DND-41 (cell line): Measurements from ENCODE around the gene MYO1H.

Experiments
- ATAC-seq: fragments of 200-7000 bp; cut with Tn5 transposase; 3 replicates; pipeline ENCODE4 v1.9.1; 2021; ENCODE audit warnings: low read depth; ENCODE audit not compliant: insufficient read depth
- DNase-seq: peaks from one replicate; pipeline ENCODE4 v3.0.0-alpha.2; 2020
- H2AFZ ChIP-seq: 2 replicates; pipeline ENCODE4 v1.6.0; 2012; ENCODE audit warnings: low read depth, low read length
- H3K27ac ChIP-seq: 2 replicates; pipeline ENCODE4 v1.5.1; 2012; ENCODE audit warnings: low read length, inconsistent platforms
- H3K27me3 ChIP-seq: fragments of 200-600 bp; sonication (generic); 2 replicates; pipeline ENCODE4 v1.6.0; 2012; ENCODE audit warnings: low read length, mild to moderate bottlenecking, inconsistent platforms; ENCODE audit not compliant: insufficient read depth, poor library complexity
- H3K36me3 ChIP-seq: 2 replicates; pipeline ENCODE4 v1.5.1; 2012; ENCODE audit warnings: low read length, inconsistent platforms; ENCODE audit not compliant: insufficient read depth
- H3K4me1 ChIP-seq: 2 replicates; pipeline ENCODE4 v1.5.1; 2012; ENCODE audit warnings: mild to moderate bottlenecking, low read length; ENCODE audit not compliant: insufficient read depth
- H3K4me2 ChIP-seq: 2 replicates; pipeline ENCODE4 v1.6.0; 2012; ENCODE audit warnings: mild to moderate bottlenecking, moderate library complexity, low read length, inconsistent platforms; ENCODE audit not compliant: insufficient read depth
- H3K4me3 ChIP-seq, 2 experiments: fragments of 200-600 bp in 1 of 2; shearing (Covaris generic) in 1 of 2; 2 replicates each; pipeline ENCODE4 v1.5.1; 2012 to 2016; ENCODE audit warnings: inconsistent platforms in 2 of 2, low read length in 2 of 2, mild to moderate bottlenecking in 2 of 2, low read depth in 1 of 2, moderate library complexity in 1 of 2
- H3K79me2 ChIP-seq: 2 replicates; pipeline ENCODE4 v1.6.0; 2012; ENCODE audit warnings: low read length, inconsistent platforms; ENCODE audit not compliant: insufficient read depth
- H3K9ac ChIP-seq: 2 replicates; pipeline ENCODE4 v1.6.0; 2012; ENCODE audit warnings: low read depth, mild to moderate bottlenecking, inconsistent platforms, low read length, moderate library complexity
- H3K9me3 ChIP-seq: 2 replicates; pipeline ENCODE4 v1.5.1; 2012; ENCODE audit warnings: low read length, moderate library complexity, mild to moderate bottlenecking, inconsistent platforms; ENCODE audit not compliant: insufficient read depth, severe bottlenecking
- H4K20me1 ChIP-seq: 2 replicates; pipeline ENCODE4 v1.6.0; 2012; ENCODE audit warnings: low read length; ENCODE audit not compliant: insufficient read depth
- EZH2 ChIP-seq: IDR thresholded peaks from 3 replicates; pipeline ENCODE4 v1.6.1; 2012; ENCODE audit warnings: borderline replicate concordance, low read depth, mild to moderate bottlenecking, moderate library complexity, low read length, inconsistent platforms; ENCODE audit not compliant: severe bottlenecking
- TF ChIP-seq, protein P1 (sequence below): IDR thresholded peaks from 2 replicates; pipeline ENCODE4 v1.5.1; 2012; ENCODE audit warnings: borderline replicate concordance, low read length, moderate library complexity, mild to moderate bottlenecking; ENCODE audit not compliant: poor library complexity, severe bottlenecking; ENCODE audit errors: extremely low read depth

Gene MYO1H

DNA sequence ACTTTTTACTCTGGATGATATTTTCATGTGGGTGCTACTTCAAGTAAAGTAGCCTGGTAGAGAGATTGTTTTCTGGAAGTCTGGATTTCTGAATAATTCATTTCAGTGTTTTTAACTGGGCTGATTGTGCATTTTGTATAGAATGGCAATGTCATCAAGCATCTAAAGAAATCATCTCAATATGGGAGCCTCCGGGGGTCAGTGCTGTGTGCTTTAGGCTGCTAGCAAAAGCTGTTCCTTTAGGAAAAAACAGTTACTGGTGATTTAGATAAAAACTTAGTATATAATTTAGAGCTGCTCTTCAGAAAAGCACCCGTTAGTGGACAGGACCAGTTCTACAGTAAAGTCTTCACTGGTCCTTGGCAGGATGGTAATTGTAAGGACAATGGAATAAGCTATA, 134.8 kb downstream of the MYO1H start:
- Histone ChIP-seq H3K4me2 (no peak overlapping the region), H3K9me3 (no peaks in the 10 kb centered on the region), H4K20me1 (no peaks in the 10 kb centered on the region), H3K36me3 (peaks cover 51% of the 10 kb centered on the region), H3K4me3 (no peak overlapping the region), H3K27me3 (no peaks in the 10 kb centered on the region), H3K27ac (no peak overlapping the region), H3K79me2 (peaks cover 32% of the 10 kb centered on the region), H3K4me1 (peaks cover 22% of the 10 kb centered on the region), H2AFZ (no peak overlapping the region), H3K9ac (no peak overlapping the region)
- DNase-seq (no peak), ATAC-seq (no peak)
- no peak for TF ChIP-seq EZH2
- TF ChIP-seq, protein P1, sequence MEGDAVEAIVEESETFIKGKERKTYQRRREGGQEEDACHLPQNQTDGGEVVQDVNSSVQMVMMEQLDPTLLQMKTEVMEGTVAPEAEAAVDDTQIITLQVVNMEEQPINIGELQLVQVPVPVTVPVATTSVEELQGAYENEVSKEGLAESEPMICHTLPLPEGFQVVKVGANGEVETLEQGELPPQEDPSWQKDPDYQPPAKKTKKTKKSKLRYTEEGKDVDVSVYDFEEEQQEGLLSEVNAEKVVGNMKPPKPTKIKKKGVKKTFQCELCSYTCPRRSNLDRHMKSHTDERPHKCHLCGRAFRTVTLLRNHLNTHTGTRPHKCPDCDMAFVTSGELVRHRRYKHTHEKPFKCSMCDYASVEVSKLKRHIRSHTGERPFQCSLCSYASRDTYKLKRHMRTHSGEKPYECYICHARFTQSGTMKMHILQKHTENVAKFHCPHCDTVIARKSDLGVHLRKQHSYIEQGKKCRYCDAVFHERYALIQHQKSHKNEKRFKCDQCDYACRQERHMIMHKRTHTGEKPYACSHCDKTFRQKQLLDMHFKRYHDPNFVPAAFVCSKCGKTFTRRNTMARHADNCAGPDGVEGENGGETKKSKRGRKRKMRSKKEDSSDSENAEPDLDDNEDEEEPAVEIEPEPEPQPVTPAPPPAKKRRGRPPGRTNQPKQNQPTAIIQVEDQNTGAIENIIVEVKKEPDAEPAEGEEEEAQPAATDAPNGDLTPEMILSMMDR, result no peak

DNA sequence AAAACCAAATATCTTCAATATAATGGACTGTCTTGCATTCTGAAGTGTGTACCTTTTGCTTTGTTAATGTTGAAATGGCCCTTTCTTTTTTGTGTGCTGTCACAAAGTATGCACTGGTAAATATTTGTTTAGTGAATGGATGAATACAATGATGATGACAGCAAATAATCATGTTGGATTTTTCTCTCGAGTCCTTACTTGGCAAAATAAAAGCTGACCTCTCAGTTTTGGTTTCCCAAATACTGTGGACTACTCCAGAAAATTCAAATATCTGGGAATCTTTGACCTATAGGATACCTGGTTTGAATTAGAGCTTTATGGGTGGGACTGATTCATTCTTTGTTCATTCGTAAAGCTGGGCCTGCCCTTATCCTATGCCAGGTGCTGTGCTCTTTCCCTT, 135.2 kb downstream of the MYO1H start:
- H3K4me2 ChIP-seq, result no peak overlapping the region
- ATAC-seq, result no peak
- H3K9ac ChIP-seq, result no peak overlapping the region
- no peaks in the 10 kb centered on the region for H4K20me1 ChIP-seq
- no peak overlapping the region for H2AFZ ChIP-seq
- TF ChIP-seq, protein P1, result no peak
- TF ChIP-seq EZH2, result no peak
- peaks cover 22% of the 10 kb centered on the region for H3K4me1 ChIP-seq
- H3K79me2 ChIP-seq, result peaks cover 28% of the 10 kb centered on the region
- no peaks in the 10 kb centered on the region for H3K9me3 ChIP-seq
- H3K4me3 ChIP-seq, result no peak overlapping the region
- H3K27me3 ChIP-seq, result no peaks in the 10 kb centered on the region
- H3K27ac ChIP-seq, result no peak overlapping the region
- no peak for DNase-seq
- peaks cover 52% of the 10 kb centered on the region for H3K36me3 ChIP-seq

DNA sequence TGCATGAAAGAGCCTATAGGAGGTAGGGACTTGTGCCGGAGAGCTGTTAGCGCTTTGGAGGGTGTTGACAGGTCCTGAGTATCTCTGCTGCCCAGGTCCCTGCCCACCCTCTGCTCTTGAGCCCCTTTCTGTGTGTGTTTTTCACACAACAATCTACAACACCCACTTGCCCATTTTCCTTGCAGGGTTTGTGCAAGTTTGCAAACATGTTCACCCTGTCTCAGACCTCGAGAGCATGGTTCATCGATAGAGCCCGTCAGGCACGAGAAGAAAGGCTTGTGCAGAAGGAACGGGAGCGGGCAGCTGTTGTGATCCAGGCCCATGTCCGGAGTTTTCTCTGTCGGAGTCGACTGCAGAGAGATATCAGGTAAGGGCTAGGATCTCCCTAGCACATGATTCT, 135.6 kb downstream of the MYO1H start:
- no peak overlapping the region for H3K4me2 ChIP-seq
- no peak overlapping the region for H2AFZ ChIP-seq
- H3K9me3 ChIP-seq, result no peaks in the 10 kb centered on the region
- H3K4me3 ChIP-seq, result no peak overlapping the region
- H3K27me3 ChIP-seq, result no peaks in the 10 kb centered on the region
- no peak for ATAC-seq
- no peaks in the 10 kb centered on the region for H4K20me1 ChIP-seq
- H3K79me2 ChIP-seq, result peaks cover 23% of the 10 kb centered on the region
- no peak overlapping the region for H3K27ac ChIP-seq
- H3K9ac ChIP-seq, result no peak overlapping the region
- peaks cover 17% of the 10 kb centered on the region for H3K4me1 ChIP-seq
- peaks cover 56% of the 10 kb centered on the region for H3K36me3 ChIP-seq
- TF ChIP-seq, protein P1, result no peak
- no peak for TF ChIP-seq EZH2
- no peak for DNase-seq

DNA sequence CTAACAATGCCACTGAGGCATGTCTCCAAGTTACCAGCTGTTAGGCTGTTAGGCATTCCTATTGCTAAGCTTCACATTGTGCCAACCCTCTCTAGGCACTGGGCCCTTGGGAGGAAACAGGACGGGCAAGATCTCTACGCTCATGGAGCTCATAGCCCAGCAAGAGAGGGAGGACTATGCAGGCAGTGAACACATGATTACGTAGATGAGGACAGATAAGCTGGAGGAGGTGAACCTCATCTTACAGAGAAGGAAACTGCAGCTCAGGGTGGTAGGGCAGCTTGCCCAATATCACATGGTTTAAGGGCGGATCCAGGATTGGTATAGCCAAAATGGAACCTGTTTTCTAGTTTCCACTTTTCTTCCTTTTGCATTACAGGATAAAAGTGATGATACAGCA, 137.5 kb downstream of the MYO1H start:
- Histone ChIP-seq H3K9me3 (no peaks in the 10 kb centered on the region), H3K4me3 (no peak overlapping the region), H2AFZ (no peak overlapping the region), H4K20me1 (no peaks in the 10 kb centered on the region), H3K27me3 (no peaks in the 10 kb centered on the region), H3K27ac (no peak overlapping the region), H3K36me3 (peaks cover 71% of the 10 kb centered on the region), H3K4me2 (no peak overlapping the region), H3K9ac (no peak overlapping the region), H3K79me2 (peaks cover 5% of the 10 kb centered on the region; the same call in 1 of the 2 replicates), H3K4me1 (no peaks in the 10 kb centered on the region)
- no peak for DNase-seq
- TF ChIP-seq EZH2, result no peak
- TF ChIP-seq, protein P1, result no peak
- no peak for ATAC-seq
